ENCODE results near the gene ACIN1.

DNA sequence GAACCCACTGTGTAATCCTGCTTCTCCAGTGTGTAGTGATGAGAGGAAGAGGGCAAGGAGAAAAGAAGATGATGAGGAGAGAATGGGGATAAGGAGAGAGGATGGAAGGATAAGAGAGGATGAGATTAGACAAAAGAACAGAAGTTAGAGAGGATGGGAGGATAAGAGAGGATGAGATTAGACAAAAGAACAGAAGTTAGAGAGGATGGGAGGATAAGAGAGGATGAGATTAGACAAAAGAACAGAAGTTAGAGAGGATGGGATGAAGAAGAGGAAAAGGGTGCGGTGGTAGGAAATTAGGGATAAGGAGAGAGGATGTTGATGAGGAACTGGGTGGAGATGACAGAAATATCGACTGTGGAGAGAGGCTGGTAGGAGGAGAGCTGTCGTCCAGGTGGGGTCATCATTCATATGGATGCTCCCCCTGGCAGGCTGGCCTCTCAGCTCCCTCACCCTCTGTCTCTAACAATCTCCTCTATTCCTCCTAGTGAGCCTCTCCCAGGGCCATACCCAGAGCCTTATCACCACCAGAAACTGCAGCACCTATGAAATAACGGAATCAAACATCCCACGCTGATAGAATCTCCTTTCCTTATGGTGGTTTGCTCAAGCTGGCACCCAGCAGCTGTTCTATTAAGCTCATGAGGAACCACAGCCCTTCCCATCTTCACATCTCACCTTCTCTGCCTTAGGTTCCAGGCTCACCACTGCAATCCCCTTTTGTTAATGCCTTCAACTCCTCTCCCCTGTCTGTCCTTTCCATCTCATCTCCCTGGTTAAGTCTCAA, 15.8 kb upstream of the ACIN1 start:
- no peak for TF ChIP-seq POLR2A (IDR thresholded peaks at IDR 0.05; ENCODE audit: low read depth, low read length)
- no peak for TF ChIP-seq TAF1 (IDR thresholded peaks at IDR 0.05; ENCODE audit: borderline replicate concordance, low read depth, low read length)
- TF ChIP-seq POLR2AphosphoS5 (IDR thresholded peaks at IDR 0.05; ENCODE audit: low read depth, low read length) = no peak

Measured in GM12892 (cell line).